ENCODE measurements around the gene NUP153.
A peak's percentile ranks its signal among the peaks of the same experiment; 100 is the strongest.
"Not testable (repeated sequence)": the region's sequence is repeated elsewhere in the genome, so short reads cannot be mapped to it uniquely, and the experiment has no call there.

The NUP153 gene

DNA sequence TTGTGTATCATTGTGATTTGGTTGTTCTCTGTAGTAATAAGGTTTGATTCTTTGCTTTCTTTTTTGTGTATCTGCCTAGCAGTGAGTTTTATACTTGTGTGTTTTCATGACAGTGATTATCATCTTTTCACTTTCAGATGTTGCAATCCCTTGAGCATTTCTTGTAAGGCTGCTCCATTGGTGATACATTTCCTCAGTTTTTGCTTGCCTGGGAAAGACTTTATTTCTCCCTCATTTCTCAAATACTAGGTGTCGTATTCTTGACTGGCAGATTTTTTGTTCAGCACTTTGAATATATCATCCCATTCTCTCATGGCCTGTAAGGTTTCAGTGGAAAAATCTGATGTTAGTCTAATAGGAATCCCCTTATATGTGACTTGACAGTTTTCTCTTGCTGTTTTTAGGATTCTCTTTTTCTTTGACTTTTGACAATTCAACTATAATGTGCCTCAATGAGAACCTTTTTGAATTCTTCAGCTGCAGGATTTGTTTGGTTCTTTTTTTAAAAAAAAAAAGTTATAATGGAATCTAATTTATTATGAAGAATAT lies 31.1 kb upstream of the NUP153 start:
- no peak overlapping the region for H3K4me3 ChIP-seq (ENCODE audit: low read length)
- no peak for DNase-seq (ENCODE audit: low read depth)
- TF ChIP-seq CTCF (conservative IDR thresholded peaks at IDR 0.05; ENCODE audit: low read length): no peak

DNA sequence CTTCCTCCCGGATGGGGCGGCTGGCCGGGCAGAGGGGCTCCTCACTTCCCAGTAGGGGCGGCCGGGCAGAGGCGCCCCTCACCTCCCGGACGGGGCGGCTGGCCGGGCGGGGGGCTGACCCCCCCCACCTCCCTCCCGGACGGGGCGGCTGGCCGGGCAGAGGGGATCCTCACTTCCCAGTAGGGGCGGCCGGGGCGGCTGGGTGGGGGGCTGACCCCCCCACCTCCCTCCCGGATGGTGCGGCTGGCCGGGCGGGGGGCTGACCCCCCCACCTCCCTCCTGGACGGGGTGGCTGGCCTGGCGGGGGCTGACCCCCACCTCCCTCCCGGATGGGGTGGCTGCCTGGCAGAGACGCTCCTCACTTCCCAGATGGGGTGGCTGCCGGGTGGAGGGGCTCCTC lies 28.6 kb upstream of the NUP153 start:
- DNase-seq (ENCODE audit: low read depth): not testable (repeated sequence)

DNA sequence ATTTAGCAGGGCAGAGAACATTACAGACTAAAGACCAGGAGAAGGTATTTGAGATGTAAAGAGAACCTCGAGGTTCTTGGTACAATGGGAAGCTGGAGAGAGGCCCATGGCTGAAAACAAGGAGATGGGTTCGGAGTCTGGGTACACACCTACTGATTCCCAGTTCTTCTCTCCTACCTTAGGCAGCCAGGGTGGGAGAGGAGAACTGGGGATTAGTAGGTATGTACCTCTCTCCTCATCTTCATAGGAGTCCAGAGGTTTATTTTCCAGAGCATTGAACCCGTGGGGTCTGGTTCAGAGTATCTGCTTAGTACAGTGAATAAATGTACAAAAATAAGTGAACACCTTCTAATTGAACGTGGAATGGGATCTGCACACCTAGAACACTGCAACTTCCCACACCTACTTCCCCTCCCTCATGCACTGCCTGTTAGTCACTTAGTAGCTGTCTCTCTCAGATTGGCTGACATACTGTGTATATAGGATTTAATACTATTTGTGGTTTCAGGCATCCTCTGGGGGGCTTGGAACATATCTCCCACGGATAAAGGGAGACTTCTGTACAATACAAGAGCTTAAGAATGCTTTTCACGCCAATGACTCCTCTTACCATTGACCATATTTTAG lies 23.5 kb upstream of the NUP153 start:
- H3K4me3 ChIP-seq (ENCODE audit: low read length): no peak overlapping the region
- TF ChIP-seq CTCF (conservative IDR thresholded peaks at IDR 0.05; ENCODE audit: low read length): no peak
- no peak for DNase-seq (ENCODE audit: low read depth)

More for the DNA sequence above, 28.6 kb upstream of the NUP153 start:
- H3K4me3 ChIP-seq (ENCODE audit: low read length): not testable (repeated sequence)

GRCh38 chr6:17729223-17730077 lies 22.7 kb upstream of the NUP153 start:
- no peak for TF ChIP-seq CTCF (conservative IDR thresholded peaks at IDR 0.05; ENCODE audit: low read length)
- no peak overlapping the region for H3K4me3 ChIP-seq (ENCODE audit: low read length)
- peak; percentile 12 for DNase-seq (ENCODE audit: low read depth)

DNA sequence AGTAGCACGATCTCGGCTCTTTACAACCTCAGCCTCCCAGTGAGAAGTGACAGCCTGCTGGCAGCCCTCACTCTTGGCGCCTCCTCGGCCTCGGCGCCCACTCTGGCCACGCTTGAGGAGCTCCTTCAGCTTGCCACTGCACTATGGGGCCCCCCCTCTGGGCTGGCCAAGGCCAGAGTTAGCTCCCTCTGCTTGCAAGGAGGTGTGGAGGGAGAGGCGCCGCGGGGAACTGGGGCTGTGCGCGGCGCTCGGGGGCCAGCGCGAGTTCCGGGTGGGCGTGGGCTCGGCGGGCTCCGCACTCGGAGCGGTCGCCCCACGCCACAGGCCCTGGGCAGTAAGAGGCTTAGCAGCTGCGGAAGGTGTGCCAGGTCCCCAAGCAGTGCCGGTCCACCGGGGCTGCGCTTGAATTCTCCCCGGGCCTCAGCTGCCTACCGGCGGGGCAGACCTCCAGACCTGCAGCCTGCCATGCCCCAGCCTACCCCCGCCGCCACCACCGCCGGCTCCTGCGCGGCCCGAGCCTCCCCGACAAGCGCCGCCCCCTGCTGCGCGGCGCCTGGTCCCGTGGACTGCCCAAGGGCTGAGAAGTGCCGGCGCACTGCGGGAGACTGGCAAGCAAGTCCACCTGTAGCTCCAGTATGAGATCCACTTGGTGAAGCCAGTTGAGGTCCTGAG lies 22.0 kb upstream of the NUP153 start:
- TF ChIP-seq CTCF (conservative IDR thresholded peaks at IDR 0.05; ENCODE audit: low read length): no peak
- DNase-seq (ENCODE audit: low read depth): no peak
- no peak overlapping the region for H3K4me3 ChIP-seq (ENCODE audit: low read length)

GRCh38 chr6:17725083-17725482 lies 18.4 kb upstream of the NUP153 start:
- DNase-seq (ENCODE audit: low read depth): peak; percentile 27
- no peak overlapping the region for H3K4me3 ChIP-seq (ENCODE audit: low read length)
- TF ChIP-seq CTCF (conservative IDR thresholded peaks at IDR 0.05; ENCODE audit: low read length): no peak

GRCh38 chr6:17724341-17724740 lies 17.6 kb upstream of the NUP153 start:
- DNase-seq (ENCODE audit: low read depth): no peak
- no peak overlapping the region for H3K4me3 ChIP-seq (ENCODE audit: low read length)
- no peak for TF ChIP-seq CTCF (conservative IDR thresholded peaks at IDR 0.05; ENCODE audit: low read length)
